ENCODE data around the gene ASB8. TPM values are rescaled to one million over a fixed set of nuclear protein-coding genes. Genes with fewer than 3 reads are reported as not detected.

Gene ASB8
- total RNA-seq, 6 experiments from 2014 or later: 17.7 to 29.3 (median 21.6) TPM

DNA sequence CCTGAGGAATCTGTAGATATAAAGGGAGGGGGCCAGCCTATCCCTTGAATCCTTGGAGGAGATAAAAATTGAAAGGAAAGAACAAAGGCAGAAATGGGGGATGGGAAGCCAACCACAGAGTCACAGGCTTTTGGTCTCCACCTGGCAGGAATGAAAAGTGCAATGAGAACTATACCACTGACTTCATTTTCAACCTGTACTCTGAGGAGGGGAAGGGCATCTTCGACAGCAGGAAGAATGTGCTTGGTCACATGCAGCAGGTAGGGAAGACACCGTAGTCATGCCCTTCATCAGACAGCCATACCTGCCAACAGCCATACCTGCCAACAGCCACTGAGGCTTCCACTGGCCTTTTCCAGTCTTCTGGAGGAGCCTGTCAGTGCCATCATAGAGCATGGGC, 13.4 kb downstream of the ASB8 start:
- WGBS (ENCODE audit: insufficient coverage, low coverage, low lambda C conversion rate, missing lambda C conversion rate): 86% methylated on average over 1 of the region's 2 CpGs
- Histone ChIP-seq H3K36me3 (peaks cover 0 to 35% (median 5%) of the 10 kb centered on the region in 4 donors), H3K9me3 (no peaks in the 10 kb centered on the region), H3K27me3 (no peaks in the 10 kb centered on the region), H3K27ac (no peak overlapping the region), H3K4me1 (no peaks in the 10 kb centered on the region), H3K4me3 (no peak overlapping the region)
- DNase-seq (no peak), ATAC-seq (no peak)
- intact Hi-C loops (cut with DNase I): no loop called here
- TF ChIP-seq POLR2A (IDR thresholded peaks at IDR 0.05) (no peak), CTCF (IDR thresholded peaks at IDR 0.05) (no peak)

GRCh38 chr12:48142818-48143674, 14.3 kb downstream of the ASB8 start:
- no peak for DNase-seq
- H3K4me1 ChIP-seq: no peaks in the 10 kb centered on the region
- WGBS (ENCODE audit: insufficient coverage, low coverage, low lambda C conversion rate, missing lambda C conversion rate): 92% methylated on average over 6 of the region's 7 CpGs
- no peaks in the 10 kb centered on the region for H3K27me3 ChIP-seq
- no peak overlapping the region for H3K27ac ChIP-seq
- ATAC-seq: no peak
- intact Hi-C loops (cut with DNase I): no loop called here
- H3K36me3 ChIP-seq: peaks cover 0 to 27% (median 4%) of the 10 kb centered on the region in 4 donors
- no peaks in the 10 kb centered on the region for H3K9me3 ChIP-seq
- TF ChIP-seq CTCF (IDR thresholded peaks at IDR 0.05): no peak
- no peak for TF ChIP-seq POLR2A (IDR thresholded peaks at IDR 0.05)
- H3K4me3 ChIP-seq: no peak overlapping the region

GRCh38 chr12:48135027-48135426, 22.3 kb downstream of the ASB8 start:
- no peak for ATAC-seq
- H3K36me3 ChIP-seq: no peaks in the 10 kb centered on the region
- no peaks in the 10 kb centered on the region for H3K27me3 ChIP-seq
- WGBS (ENCODE audit: insufficient coverage, low coverage, low lambda C conversion rate, missing lambda C conversion rate): 100% methylated on average over 4 of the region's 5 CpGs
- H3K27ac ChIP-seq: no peak overlapping the region
- no peak overlapping the region for H3K4me3 ChIP-seq
- H3K9me3 ChIP-seq: no peaks in the 10 kb centered on the region
- H3K4me1 ChIP-seq: no peaks in the 10 kb centered on the region
- DNase-seq: no peak
- intact Hi-C loops (cut with DNase I): no loop called here
- TF ChIP-seq CTCF (IDR thresholded peaks at IDR 0.05) (no peak), POLR2A (IDR thresholded peaks at IDR 0.05) (no peak)

DNA sequence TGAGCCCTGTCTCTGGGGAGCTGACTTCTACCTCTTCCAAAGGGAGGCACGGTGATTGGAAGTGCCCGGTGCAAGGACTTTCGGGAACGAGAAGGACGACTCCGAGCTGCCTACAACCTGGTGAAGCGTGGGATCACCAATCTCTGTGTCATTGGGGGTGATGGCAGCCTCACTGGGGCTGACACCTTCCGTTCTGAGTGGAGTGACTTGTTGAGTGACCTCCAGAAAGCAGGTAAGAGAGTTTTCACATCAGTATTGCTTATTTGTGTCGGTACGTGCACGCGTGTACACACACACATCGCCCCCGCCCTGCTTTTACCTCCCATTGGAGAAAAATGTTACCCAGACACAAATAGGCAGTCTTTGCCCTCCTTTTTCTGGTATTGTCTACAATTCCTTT, 24.5 kb downstream of the ASB8 start:
- WGBS (ENCODE audit: insufficient coverage, low coverage, low lambda C conversion rate, missing lambda C conversion rate): 100% methylated on average over 1 of the region's 14 CpGs
- H3K36me3 ChIP-seq: no peaks in the 10 kb centered on the region
- no peaks in the 10 kb centered on the region for H3K4me1 ChIP-seq
- intact Hi-C loops (cut with DNase I): no loop called here
- DNase-seq (no peak), ATAC-seq (no peak)
- H3K9me3 ChIP-seq: no peaks in the 10 kb centered on the region
- no peak overlapping the region for H3K4me3 ChIP-seq
- TF ChIP-seq CTCF (IDR thresholded peaks at IDR 0.05): no peak
- no peak for TF ChIP-seq POLR2A (IDR thresholded peaks at IDR 0.05)
- H3K27ac ChIP-seq: no peak overlapping the region
- H3K27me3 ChIP-seq: no peaks in the 10 kb centered on the region

All from right lobe of liver (tissue), 6 donors.